HG03280 (cell line): ENCODE data around the gene MCM6.
"Not testable (repeated sequence)": the region's sequence is repeated elsewhere in the genome, so short reads cannot be mapped to it uniquely, and the experiment has no call there.

ENCODE experiments used
- ATAC-seq: cut with Tn5 transposase; IDR thresholded peaks from one replicate; pipeline ENCODE4 v1.9.1; 2021; ENCODE audit warnings: mild to moderate bottlenecking, moderate library complexity; ENCODE audit not compliant: unreplicated experiment

The MCM6 gene

GRCh38 chr2:135825131-135825530 is 51.1 kb downstream of the MCM6 start:
- no peak for ATAC-seq

DNA sequence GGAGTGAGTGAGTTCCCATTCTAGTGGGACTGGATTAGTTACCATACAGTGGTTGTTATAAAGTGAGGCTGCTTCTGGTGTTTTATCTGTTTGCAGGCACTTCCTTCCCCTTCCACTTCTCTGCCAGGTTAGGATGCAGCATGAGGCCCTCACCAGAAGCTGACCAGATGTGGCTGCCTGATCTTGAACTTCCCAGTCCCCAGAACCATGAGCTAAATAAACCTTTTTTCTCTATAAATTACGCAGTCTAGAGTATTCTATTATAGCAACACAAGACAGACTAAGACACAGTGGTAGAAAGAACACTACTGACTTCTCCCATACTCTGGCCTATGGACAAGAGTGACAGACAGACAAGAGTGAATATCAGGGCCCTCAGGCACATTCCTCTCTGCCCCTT is 53.4 kb downstream of the MCM6 start:
- no peak for ATAC-seq

GRCh38 chr2:135821190-135821589 is 55.1 kb downstream of the MCM6 start:
- ATAC-seq = no peak

DNA sequence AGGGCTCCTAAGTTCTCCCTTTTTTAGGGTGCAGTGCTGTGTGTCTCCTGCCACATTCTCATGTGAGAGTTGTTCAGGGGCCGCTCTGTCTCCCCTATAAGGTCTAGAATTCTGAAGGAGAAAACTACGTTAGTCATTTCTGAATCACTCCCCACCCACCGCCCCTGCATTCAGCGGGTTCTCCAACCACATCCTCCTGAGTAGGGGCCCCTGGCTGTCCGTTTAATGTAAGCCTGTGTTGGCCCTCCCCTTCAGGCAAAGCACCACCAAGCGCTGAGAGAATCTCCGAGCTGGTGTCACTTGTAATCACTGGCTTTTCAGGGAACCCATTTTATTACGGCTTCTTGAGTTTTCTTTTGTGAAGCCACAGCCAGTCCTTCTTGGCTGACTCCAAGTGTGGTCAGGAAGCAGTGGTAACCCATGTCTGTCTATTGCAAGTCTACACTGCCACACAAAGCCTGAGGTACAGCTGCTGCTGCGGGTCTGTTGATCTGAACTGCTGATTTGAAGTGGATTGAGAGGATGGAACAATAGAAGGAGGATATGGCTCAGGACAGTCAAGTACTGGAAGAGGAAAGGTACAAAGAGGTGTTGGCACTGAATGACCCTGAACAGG is 56.1 kb downstream of the MCM6 start:
- ATAC-seq = peak; percentile 75

DNA sequence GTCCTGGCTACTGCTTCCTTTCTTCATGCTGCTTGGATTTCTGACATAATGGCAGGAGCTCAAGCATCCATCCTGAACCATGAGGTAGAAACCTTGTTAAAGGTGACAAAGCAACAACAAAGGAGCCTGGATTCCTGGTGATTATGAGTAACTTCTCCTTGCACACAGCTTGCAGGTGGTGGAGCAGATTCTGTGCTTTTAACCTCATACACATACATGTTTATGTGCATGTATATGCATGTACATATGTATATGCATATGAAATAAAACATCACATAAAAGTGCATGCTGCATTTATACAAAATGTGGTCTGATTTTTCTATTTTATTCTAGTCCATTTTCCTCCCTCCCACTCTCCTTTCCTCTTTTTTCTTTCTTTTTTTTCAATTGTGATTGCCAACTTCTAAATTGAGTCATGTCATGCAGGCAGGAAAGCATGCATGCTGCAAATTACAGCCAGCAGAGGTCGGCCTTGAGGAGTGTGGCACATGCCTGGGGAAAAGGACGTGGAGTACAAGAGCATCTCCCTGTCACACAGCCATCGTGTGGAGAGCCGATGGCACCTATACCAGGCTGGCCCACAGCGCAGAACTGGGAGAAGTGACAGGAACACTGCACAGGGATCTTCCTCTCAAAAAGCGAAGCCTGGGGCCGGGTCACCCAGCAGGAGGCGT is 57.2 kb downstream of the MCM6 start:
- no peak for ATAC-seq

DNA sequence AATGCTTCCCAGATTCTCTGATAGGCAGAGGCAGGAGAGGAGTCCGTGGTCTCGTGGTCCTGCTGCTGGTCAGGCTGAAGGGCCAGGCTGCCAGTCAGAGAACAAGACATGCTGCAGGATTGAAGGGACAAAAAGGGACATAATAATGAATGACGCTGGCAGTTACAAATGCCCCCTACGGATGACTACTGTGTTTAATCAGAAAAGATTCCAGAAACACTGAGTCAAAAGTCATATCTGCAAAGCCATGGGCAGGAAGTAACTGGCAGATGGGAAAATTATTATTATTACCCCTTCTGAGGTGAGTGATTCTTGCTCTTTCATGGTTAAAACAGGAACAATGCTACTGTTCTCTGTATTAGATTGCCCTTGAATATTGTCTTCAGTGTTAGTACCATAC is 58.3 kb downstream of the MCM6 start:
- ATAC-seq = no peak

GRCh38 chr2:135817466-135817865 is 58.8 kb downstream of the MCM6 start:
- ATAC-seq = no peak

DNA sequence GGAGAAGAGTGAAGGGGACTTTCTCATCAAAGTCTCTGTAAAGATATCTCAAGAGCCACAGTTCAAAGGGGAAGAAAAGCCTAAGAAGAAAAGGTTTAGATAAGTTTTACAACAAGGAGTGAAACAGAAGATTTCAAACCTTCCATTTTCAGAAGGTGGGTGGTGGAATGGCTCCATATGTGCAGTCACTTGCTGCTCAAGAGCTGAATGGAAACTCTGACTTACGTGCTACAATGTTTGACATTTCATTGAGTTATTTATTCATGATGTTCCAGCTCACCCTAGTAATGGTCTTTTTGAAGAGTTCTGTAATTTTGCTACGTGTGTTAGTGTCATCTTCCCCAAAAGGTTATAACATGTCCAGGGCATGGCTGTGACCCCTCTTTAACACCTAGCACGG is 61.0 kb downstream of the MCM6 start:
- no peak for ATAC-seq

DNA sequence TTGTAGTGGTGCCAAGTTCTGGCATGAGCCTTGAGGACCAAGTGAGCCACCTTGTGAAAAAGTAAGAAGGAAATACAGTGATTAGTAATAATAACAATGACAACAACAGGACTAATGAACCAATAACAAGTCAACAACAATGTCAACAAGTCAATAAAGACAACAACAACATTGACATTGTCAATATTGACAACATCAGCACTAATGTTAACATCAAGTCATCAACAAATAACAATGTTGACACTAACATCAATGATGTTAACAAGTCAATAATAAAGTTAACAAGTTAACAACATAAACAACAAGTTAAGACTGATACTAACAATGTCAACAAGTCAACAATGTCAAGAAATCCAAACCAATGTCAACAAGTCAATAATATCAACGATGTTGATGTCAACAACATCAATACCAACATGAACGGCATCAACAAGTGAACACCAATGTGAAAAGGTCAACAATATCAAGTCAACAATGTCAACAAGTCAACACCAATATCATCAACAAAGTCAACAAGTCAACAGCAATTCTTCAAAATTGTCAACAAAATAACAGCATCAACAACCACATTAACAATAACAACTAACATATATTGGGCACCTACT is 63.2 kb downstream of the MCM6 start:
- ATAC-seq = no peak

- ATAC-seq = not testable (repeated sequence)
Observed at GRCh38 chr2:135807874-135808273, 68.4 kb downstream of the MCM6 start.

- no peak for ATAC-seq
Observed at GRCh38 chr2:135803278-135803677, 73.0 kb downstream of the MCM6 start.

DNA sequence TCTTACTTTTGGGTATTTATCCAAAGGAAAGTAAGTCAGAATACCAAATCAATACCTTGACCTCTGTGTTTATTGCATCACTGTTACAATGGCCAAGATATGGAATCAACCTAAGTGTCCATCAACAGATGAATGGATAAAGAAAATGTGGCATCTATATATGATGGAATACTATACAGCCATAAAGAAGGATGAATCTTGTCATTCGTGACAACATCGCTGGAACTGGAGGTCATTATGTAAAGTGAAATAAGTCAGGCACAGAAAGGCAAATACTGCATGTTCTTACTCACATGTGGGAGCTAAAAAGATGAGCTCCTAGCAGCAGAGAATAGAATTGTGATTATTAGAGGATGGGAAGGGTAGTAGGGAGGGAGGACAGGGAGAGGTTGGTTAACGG is 73.9 kb downstream of the MCM6 start:
- no peak for ATAC-seq

DNA sequence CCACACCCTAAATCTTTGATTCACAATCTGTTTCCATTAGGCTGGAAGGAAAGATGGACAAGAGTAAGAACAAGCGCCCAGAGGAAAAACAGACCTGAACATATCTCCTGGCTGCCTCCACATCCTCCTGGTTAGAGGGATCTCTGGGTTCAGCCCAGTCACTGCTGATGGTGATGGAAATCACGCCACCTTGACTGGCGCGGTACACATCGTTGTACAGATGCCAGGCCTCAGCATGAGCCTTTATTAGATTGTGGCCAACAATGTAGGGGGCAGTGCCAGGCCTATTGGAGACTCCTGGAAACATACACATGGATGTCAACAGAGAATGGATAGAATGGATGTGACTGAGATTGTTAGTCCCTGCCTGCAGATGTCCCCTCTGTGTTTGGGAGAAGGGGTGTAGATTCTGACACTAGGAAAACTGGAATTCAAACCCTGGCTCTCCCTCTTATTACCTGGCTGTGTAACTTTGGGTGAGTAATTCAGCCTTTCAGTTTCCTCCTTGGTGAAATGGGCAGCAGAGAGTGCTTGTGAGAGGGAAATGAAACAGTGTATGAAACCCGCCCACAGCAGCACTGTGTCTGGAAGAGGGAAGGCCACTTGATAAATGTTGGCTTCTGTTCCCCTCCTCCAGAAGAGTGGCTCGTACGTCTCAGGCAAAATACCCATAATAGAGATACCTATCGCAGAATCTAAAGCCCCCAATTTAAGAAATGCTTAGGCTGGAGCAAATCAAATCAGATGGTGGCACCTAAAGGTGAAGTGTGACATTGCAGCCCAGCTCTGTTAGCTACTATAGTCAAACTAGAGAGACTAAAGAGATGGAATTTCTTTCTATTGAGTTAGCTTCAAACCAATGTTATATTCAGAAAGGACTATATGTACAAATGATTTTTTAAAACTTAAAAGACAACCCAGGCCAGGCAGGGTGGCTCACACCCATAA is 75.5 kb downstream of the MCM6 start:
- no peak for ATAC-seq

GRCh38 chr2:135799738-135800137 is 76.5 kb downstream of the MCM6 start:
- no peak for ATAC-seq

DNA sequence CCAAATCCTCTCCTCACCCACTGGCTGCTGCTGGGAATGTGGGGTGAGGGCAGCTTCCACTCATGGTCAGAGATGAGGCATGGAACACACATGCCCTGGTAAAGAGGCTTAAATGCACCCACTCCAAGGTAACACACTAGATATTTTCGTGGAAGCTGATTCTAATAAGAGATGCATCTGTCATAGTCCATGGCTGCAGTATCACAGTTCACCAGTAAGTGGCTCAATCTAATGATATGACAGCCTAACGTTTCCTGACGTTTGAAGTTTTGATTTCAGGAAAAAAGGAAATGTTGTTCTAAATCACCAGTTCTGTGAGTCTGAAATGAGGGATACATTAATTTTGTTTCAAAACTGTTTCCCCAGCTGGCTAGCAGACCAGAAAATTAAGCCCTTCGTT is 77.5 kb downstream of the MCM6 start:
- ATAC-seq = no peak

DNA sequence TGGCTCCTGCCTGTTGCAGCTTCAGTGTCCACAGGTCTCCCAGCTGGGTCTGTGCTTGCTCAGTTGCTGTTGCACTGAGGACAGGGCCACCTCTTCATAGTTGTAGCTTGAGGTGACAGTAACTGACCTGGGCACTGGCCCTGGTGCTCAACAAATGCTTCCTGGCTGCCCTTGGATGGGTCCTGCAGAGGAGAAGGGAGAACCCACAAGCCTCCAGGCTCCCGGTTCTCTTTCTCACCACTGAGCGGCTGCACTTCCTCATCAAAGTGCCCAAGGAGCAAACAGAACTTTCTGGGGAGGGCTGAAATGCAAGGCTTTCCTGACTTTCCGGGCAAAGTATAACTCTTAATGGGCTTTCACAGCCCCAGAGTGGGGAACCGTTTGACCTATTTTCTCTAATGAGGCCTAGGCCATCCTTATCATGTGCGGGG is 78.0 kb downstream of the MCM6 start:
- ATAC-seq = no peak

DNA sequence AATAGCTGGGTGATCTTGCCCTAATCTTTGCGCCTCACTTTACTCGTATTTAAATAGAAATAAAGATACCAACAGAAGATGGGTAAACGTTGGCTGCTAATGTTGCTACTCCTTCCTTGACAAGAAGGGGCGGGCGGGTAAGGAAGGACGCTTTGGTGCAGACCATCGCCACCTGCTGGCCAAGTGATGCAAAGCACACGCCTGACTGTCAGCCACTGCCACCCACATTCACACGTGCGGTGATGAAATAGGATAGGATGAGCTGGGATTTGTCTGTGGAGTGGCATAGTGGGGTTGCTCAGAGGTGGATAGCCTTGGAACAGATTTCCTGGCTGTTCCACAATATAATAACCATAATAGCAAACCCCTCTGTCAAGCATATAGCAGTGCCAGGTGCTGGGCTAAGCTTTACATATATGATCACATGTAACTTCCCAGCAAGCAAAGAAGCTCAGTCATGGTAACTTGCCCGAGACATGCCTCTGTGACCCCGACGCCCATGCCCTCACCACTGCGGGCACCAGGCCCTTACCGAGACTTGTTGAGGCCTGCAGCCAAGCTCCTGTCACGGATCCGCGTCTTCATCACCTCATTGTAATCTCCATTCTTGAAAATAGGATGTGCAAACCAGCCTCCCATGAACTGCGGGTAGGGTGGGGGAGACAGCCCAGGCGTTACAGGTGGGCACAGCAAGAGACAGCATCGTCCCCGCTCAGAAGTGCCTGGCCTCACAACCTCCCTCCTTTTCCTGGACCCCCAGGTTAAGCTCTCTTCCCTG is 78.6 kb downstream of the MCM6 start:
- peak; percentile 81 for ATAC-seq

DNA sequence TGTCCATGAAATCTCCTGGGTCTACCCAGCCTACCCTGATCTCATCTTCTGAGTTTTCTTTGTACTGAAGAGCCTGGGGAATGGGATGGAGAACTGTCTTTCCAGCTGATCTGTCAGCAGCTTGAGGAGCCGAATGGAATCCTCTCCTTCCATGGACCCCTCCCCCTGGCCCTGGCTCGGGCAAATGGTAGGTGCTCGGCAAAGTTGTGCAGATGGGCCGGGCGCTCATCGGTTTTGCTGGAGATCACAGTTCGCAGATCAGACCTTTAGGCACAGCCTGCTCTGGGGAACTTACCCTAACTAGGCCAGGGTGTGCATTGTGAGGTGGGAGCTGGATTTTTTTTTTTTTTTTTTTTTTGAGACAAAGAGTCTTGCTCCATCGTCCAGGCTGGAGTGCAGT is 79.6 kb downstream of the MCM6 start:
- no peak for ATAC-seq

DNA sequence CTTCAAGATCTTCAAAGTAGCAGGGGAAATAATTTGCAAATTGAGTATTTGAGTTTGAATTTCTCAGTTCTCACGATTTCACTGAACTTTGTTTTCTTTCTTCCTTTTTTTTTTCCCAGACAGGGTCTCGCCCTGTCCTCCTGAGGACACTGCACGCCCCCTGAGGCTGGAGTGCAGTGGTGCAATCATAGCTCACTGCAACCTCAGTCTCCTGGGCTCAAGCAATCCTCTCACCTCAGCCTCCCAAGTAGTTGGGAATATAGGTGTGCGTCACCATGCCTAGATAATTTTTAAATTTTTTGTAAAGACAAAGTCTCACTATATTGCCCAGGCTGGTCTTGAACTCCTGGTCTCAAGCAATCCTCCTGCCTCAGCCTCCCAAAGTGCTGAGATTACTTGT is 80.6 kb downstream of the MCM6 start:
- ATAC-seq = not testable (repeated sequence)

- ATAC-seq = no peak
Observed at GRCh38 chr2:135792401-135793150, 83.7 kb downstream of the MCM6 start.
